Measurements from ENCODE around the gene VSX2. TPM values are rescaled to one million over a fixed set of nuclear protein-coding genes. Genes with fewer than 3 reads are reported as not detected.

VSX2 gene
- total RNA-seq, 1 experiment from 2014 or later = not detected

- H3K18ac ChIP-seq (ENCODE audit: insufficient read length, low read depth, low read length) = no peak overlapping the region
- H3K14ac ChIP-seq (ENCODE audit: insufficient read depth, low read length) = no peak overlapping the region
- no peak overlapping the region for H4K91ac ChIP-seq (ENCODE audit: insufficient read length, low read depth, low read length)
- no peak overlapping the region for H3K27ac Mint-ChIP-seq
- H3K27me3 Mint-ChIP-seq (ENCODE audit: low read depth) = no peaks in the 10 kb centered on the region
- no peak for TF ChIP-seq CTCF (conservative IDR thresholded peaks at IDR 0.05)
- H3K9me3 Mint-ChIP-seq = peaks cover 1 to 7% of the 10 kb centered on the region in 2 experiments; a peak in 2 of 5 replicates
- H3K9me3 ChIP-seq (ENCODE audit: control insufficient read depth, low read depth, low read length) = no peaks in the 10 kb centered on the region
- H2BK12ac ChIP-seq (ENCODE audit: insufficient read length, low read depth, low read length) = no peak overlapping the region
- peaks cover under 1 to 10% (median 7%) of the 10 kb centered on the region in 3 experiments for H3K36me3 Mint-ChIP-seq (ENCODE audit: insufficient read depth in 1 of 3, low read depth in 3 of 3)
- H3K79me1 ChIP-seq (ENCODE audit: insufficient read depth, low read depth, low read length, poor library complexity, severe bottlenecking) = no peaks in the 10 kb centered on the region
- no peaks in the 10 kb centered on the region for H3K79me2 ChIP-seq (ENCODE audit: insufficient read depth, low read length)
- no peak overlapping the region for H2BK15ac ChIP-seq (ENCODE audit: low read depth, low read length)
- H3K9ac ChIP-seq (ENCODE audit: extremely low read depth, insufficient read length, low read length) = no peak overlapping the region
- H3T11ph ChIP-seq (ENCODE audit: low read length) = no peak overlapping the region
- H2AK5ac ChIP-seq (ENCODE audit: insufficient read length, low read length) = no peak overlapping the region
- no peak overlapping the region for H3K23ac ChIP-seq (ENCODE audit: insufficient read length, low read depth, low read length)
- no peak overlapping the region for H3K27ac ChIP-seq (ENCODE audit: insufficient read length, low read depth, low read length)
- no CpG with 5 or more reads among the region's 2 CpGs for WGBS (ENCODE audit: extremely low coverage, insufficient read length, low lambda C conversion rate)
- no peaks in the 10 kb centered on the region for H3K23me2 ChIP-seq (ENCODE audit: insufficient read length, low read depth, low read length, poor library complexity, severe bottlenecking)
- H3K4me2 ChIP-seq (ENCODE audit: insufficient read depth, insufficient read length, low read length) = no peak overlapping the region
- H4K20me1 ChIP-seq (ENCODE audit: control insufficient read depth, insufficient read depth, insufficient read length) = no peaks in the 10 kb centered on the region
- H3K4me3 Mint-ChIP-seq = no peak overlapping the region
- H3K4me1 ChIP-seq (ENCODE audit: insufficient read depth, low read length) = no peaks in the 10 kb centered on the region
- no peak overlapping the region for H3K56ac ChIP-seq (ENCODE audit: insufficient read length, low read depth, low read length)
- DNase-seq = no peak
- no peak overlapping the region for H2BK5ac ChIP-seq (ENCODE audit: insufficient read length, low read length)
- H3K4me1 Mint-ChIP-seq = peaks cover 0 to 4% of the 10 kb centered on the region in 2 experiments; a peak in 1 of 4 replicates
- no peaks in the 10 kb centered on the region for H3K27me3 ChIP-seq (ENCODE audit: insufficient read depth, low read length)
- no peak overlapping the region for H4K5ac ChIP-seq (ENCODE audit: insufficient read length, low read depth, low read length)
- H2BK20ac ChIP-seq (ENCODE audit: low read depth, low read length, poor library complexity, severe bottlenecking) = no peak overlapping the region
- H4K8ac ChIP-seq (replicated peaks; ENCODE audit: insufficient read length, low read depth, low read length) = no peak overlapping the region
- H2BK120ac ChIP-seq (ENCODE audit: low read depth, low read length, poor library complexity, severe bottlenecking) = no peak overlapping the region
- H2AFZ ChIP-seq (ENCODE audit: low read length) = no peak overlapping the region
- H3K4ac ChIP-seq (ENCODE audit: low read depth, low read length) = no peak overlapping the region
Observed at GRCh38 chr14:74278080-74278479, 38.8 kb downstream of the VSX2 start.

All from H9 (cell line).